SK-N-MC (cell line): Measurements from ENCODE around the gene KDM1A.

Source experiments
- EZH2 ChIP-seq: fragments of 200-600 bp; sonication (generic); IDR thresholded peaks from one replicate; pipeline ENCODE4 v1.6.1; 2017; ENCODE audit warnings: antibody characterized with exemption
- POLR2AphosphoS5 ChIP-seq: IDR thresholded peaks from 2 replicates; pipeline ENCODE4 v1.6.1; 2012; ENCODE audit warnings: mild to moderate bottlenecking, low read depth, low read length, borderline replicate concordance

DNA sequence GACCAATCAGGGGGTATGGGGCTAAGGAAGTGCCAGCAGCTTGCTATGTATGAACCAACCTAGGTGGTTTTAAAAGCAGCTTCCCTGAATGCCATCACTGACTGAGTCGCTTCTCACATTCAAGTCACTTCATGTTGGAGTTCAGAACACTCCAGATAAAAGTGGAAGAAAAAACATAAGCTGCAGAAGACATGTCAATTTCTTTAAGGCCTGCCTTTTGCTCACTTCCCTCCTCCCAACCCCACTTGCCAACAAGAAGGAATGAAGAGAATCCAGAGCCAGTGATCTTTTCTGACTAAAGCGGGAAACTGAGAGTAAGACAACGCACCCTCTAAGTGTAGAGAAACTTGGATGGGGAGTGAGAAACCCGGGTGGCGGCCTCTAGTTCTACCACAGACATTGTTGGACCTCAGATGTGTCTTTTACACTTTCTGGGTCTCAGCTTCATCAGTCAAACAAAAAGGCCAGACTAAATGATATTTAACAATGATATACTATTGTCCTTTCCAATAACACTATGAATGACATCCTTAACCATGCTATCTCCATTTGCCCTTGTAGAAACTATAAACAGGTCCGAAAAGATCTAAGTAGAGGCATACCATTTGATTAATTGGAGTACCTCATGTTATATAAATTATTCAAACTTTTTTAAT is 95.3 kb downstream of the KDM1A start:
- no peak for TF ChIP-seq POLR2AphosphoS5
- no peak for TF ChIP-seq EZH2
